Adipose tissue (tissue), 3 donors: ENCODE data around the gene SPRYD3. TPM values are rescaled to one million over a fixed set of nuclear protein-coding genes. Genes with fewer than 3 reads are reported as not detected.
"Not testable (repeated sequence)": the region's sequence is repeated elsewhere in the genome, so short reads cannot be mapped to it uniquely, and the experiment has no call there.

Experiments
- H3K27ac ChIP-seq: one replicate; pipeline ENCODE4 v1.5.1; 2013; ENCODE audit warnings: low read depth, low read length
- WGBS, 3 donors: extraction: QIAGEN DNeasy Blood & Tissue Kit; methylation state at CpG; one replicate each; pipeline ENCODE4 v1.1.7; 2013; 5-methylcytosine and 5-hydroxymethylcytosine counted together
- polyA plus RNA-seq, 3 donors: library from polyadenylated mRNA; stranded (reverse); fragments of 200-250 nt; gene quantifications; one replicate each; pipeline ENCODE4 v1.2.3, GENCODE V29; 2013
- donor health status: healthy with polysubstance abuse.
- donor health status: Bipolar disorder and iron deficiency.
- donor health status: healthy.

The SPRYD3 gene
- polyA plus RNA-seq, 3 donors = 26.9 to 66.7 (median 29.8) TPM

- H3K27ac ChIP-seq = peak overlapping the region; percentile 82
- WGBS, 3 donors = 0 to 1% (median 1%) methylated on average over 25 to 39 of the region's 44 CpGs
Measured at GRCh38 chr12:53046655-53047220, 32.5 kb downstream of the SPRYD3 start.

GRCh38 chr12:53045696-53046045, 33.5 kb downstream of the SPRYD3 start:
- WGBS, 3 donors = 41 to 48% (median 46%) methylated on average over 5 of the region's 5 CpGs
- H3K27ac ChIP-seq = peak overlapping the region; percentile 11

- H3K27ac ChIP-seq = peak overlapping the region; percentile 11
- WGBS, 3 donors = 52 to 56% (median 53%) methylated on average over 4 of the region's 4 CpGs
Measured at GRCh38 chr12:53044896-53045695, 34.1 kb downstream of the SPRYD3 start.

- 37 to 56% (median 51%) methylated on average over 10 of the region's 10 CpGs for WGBS, 3 donors
- no peak overlapping the region for H3K27ac ChIP-seq
Measured at GRCh38 chr12:53044052-53044581, 35.1 kb downstream of the SPRYD3 start.

- no peak overlapping the region for H3K27ac ChIP-seq
- 79 to 84% (median 81%) methylated on average over 7 of the region's 7 CpGs for WGBS, 3 donors
Measured at GRCh38 chr12:53042607-53043454, 36.4 kb downstream of the SPRYD3 start.

GRCh38 chr12:53039851-53040250, 39.3 kb downstream of the SPRYD3 start:
- no peak overlapping the region for H3K27ac ChIP-seq
- WGBS, 3 donors = 79 to 81% (median 81%) methylated on average over 3 to 4 of the region's 4 CpGs

- no peak overlapping the region for H3K27ac ChIP-seq
Measured at GRCh38 chr12:53036802-53037201, 42.4 kb downstream of the SPRYD3 start.

GRCh38 chr12:53034459-53034858, 44.7 kb downstream of the SPRYD3 start:
- H3K27ac ChIP-seq = no peak overlapping the region
- WGBS, 3 donors = 49 to 81% (median 59%) methylated on average over 8 of the region's 8 CpGs

More at GRCh38 chr12:53036802-53037201, 42.4 kb downstream of the SPRYD3 start:
- WGBS, 3 donors = 71 to 82% (median 76%) methylated on average over 3 of the region's 3 CpGs

GRCh38 chr12:53033832-53034231, 45.4 kb downstream of the SPRYD3 start:
- WGBS, 3 donors = 64 to 78% (median 67%) methylated on average over 9 to 10 of the region's 10 CpGs

GRCh38 chr12:53031616-53032015, 47.6 kb downstream of the SPRYD3 start:
- 86 to 89% (median 88%) methylated on average over 3 of the region's 3 CpGs for WGBS, 3 donors
- H3K27ac ChIP-seq = no peak overlapping the region

More at GRCh38 chr12:53033832-53034231, 45.4 kb downstream of the SPRYD3 start:
- not testable (repeated sequence) for H3K27ac ChIP-seq

- 87 to 91% (median 89%) methylated on average over 13 of the region's 13 CpGs for WGBS, 3 donors
- not testable (repeated sequence) for H3K27ac ChIP-seq
Measured at GRCh38 chr12:53027014-53027413, 52.2 kb downstream of the SPRYD3 start.

GRCh38 chr12:53025250-53025649, 53.9 kb downstream of the SPRYD3 start:
- WGBS, 3 donors = 82 to 89% (median 88%) methylated on average over 3 of the region's 3 CpGs
- H3K27ac ChIP-seq = no peak overlapping the region

GRCh38 chr12:53014709-53015108, 64.5 kb downstream of the SPRYD3 start:
- WGBS, 3 donors = 76 to 87% (median 83%) methylated on average over 2 of the region's 2 CpGs
- no peak overlapping the region for H3K27ac ChIP-seq

Other genes starting within 250 kb of the SPRYD3 start
- 1 to 10 TPM in 2 of 3 donors, under 1 TPM in 1; 0.26 to 6.1 (median 1.0) TPM for gene KRT79, start 245.1 kb downstream of the SPRYD3 start, polyA plus RNA-seq
- gene KRT78, start 230.4 kb downstream of the SPRYD3 start, polyA plus RNA-seq = under 1 TPM in 2 of 3 donors, not detected in 1; 0.12 to 0.98 TPM
- gene KRT8, start 174.3 kb downstream of the SPRYD3 start, polyA plus RNA-seq = 100 to 1,000 TPM in 2 of 3 donors, 10 to 100 TPM in 1; 46.2 to 559 (median 182) TPM
- gene KRT18, start 130.3 kb downstream of the SPRYD3 start, polyA plus RNA-seq = 100 to 1,000 TPM in 2 of 3 donors, 10 to 100 TPM in 1; 41.6 to 343 (median 104) TPM
- 100 to 1,000 TPM; 216 to 308 (median 253) TPM for gene EIF4B, start 72.9 kb downstream of the SPRYD3 start, polyA plus RNA-seq
- 100 to 1,000 TPM in 2 of 3 donors, 10 to 100 TPM in 1; 53.4 to 562 (median 225) TPM for gene TNS2, start 29.3 kb downstream of the SPRYD3 start, polyA plus RNA-seq
- 100 to 1,000 TPM in 1 of 3 donors, 10 to 100 TPM in 2; 21.8 to 437 (median 83.9) TPM for gene IGFBP6, start 18.3 kb upstream of the SPRYD3 start, polyA plus RNA-seq
- gene SOAT2, start 24.1 kb upstream of the SPRYD3 start, polyA plus RNA-seq = under 1 TPM in 2 of 3 donors, not detected in 1; 0.08 to 0.09 TPM
- 1 to 10 TPM; 6.3 to 9.2 (median 9.1) TPM for gene ZNF740, start 101.3 kb upstream of the SPRYD3 start, polyA plus RNA-seq
- 100 to 1,000 TPM in 1 of 3 donors, 10 to 100 TPM in 2; 36.3 to 167 (median 91.0) TPM for gene CSAD, start 101.5 kb upstream of the SPRYD3 start, polyA plus RNA-seq
- gene ITGB7, start 127.9 kb upstream of the SPRYD3 start, polyA plus RNA-seq = 1 to 10 TPM; 1.9 to 3.0 (median 2.3) TPM
- 10 to 100 TPM in 1 of 3 donors, 1 to 10 TPM in 2; 4.5 to 31.0 (median 9.4) TPM for gene RARG, start 152.8 kb upstream of the SPRYD3 start, polyA plus RNA-seq
- gene ESPL1, start 188.9 kb upstream of the SPRYD3 start, polyA plus RNA-seq = under 1 TPM; 0.08 to 0.55 (median 0.45) TPM
- gene PFDN5, start 216.2 kb upstream of the SPRYD3 start, polyA plus RNA-seq = 1,000 to 10,000 TPM in 1 of 3 donors, 100 to 1,000 TPM in 2; 478 to 1,510 (median 796) TPM
- 10 to 100 TPM; 56.1 to 77.2 (median 56.9) TPM for gene MYG1, start 220.3 kb upstream of the SPRYD3 start, polyA plus RNA-seq
- 10 to 100 TPM; 29.4 to 34.1 (median 33.6) TPM for gene AAAS, start 242.2 kb upstream of the SPRYD3 start, polyA plus RNA-seq